ENCODE results near the gene RBMS1. TPM values are rescaled to one million over a fixed set of nuclear protein-coding genes. Genes with fewer than 3 reads are reported as not detected.

Gene RBMS1
- total and polyA plus RNA-seq, 2 experiments from 2014 or later = 55.5 to 94.8 TPM

- H2AFZ ChIP-seq = no peak overlapping the region
- Mint-ChIP-seq H3K36me3 (ENCODE audit: low read depth) (no peaks in the 10 kb centered on the region), H3K4me1 (no peaks in the 10 kb centered on the region), H3K9me3 (no peaks in the 10 kb centered on the region), H3K27ac (no peak overlapping the region), H3K4me3 (no peak overlapping the region), H3K27me3 (ENCODE audit: insufficient read depth, low read depth, poor library complexity) (no peaks in the 10 kb centered on the region)
- no peaks in the 10 kb centered on the region for H3K79me2 ChIP-seq (replicated peaks; ENCODE audit: insufficient read depth)
- DNase-seq (ENCODE audit: low spot score) (no peak), ATAC-seq (no peak)
- no peak overlapping the region for H3K4me2 ChIP-seq
- H3K4me3 ChIP-seq = no peak overlapping the region
- no peaks in the 10 kb centered on the region for H3K27me3 ChIP-seq (ENCODE audit: insufficient read depth)
- H3K27ac ChIP-seq (ENCODE audit: low read depth) = no peak overlapping the region
- no peaks in the 10 kb centered on the region for H3K9me2 ChIP-seq (ENCODE audit: insufficient read depth)
- no peaks in the 10 kb centered on the region for H4K20me1 ChIP-seq (replicated peaks; ENCODE audit: insufficient read depth)
- H3F3A ChIP-seq (replicated peaks; ENCODE audit: low read depth) = no peaks in the 10 kb centered on the region
- H3K4me1 ChIP-seq (ENCODE audit: insufficient read depth) = no peaks in the 10 kb centered on the region
- no peaks in the 10 kb centered on the region for H3K36me3 ChIP-seq (ENCODE audit: insufficient read depth)
- no peak for TF ChIP-seq STAT1 (IDR thresholded peaks at IDR 0.05; ENCODE audit: unreplicated experiment)
- no peak for TF ChIP-seq JUNB (IDR thresholded peaks at IDR 0.05; ENCODE audit: unreplicated experiment)
- TF ChIP-seq NANOG (IDR thresholded peaks at IDR 0.05; ENCODE audit: borderline replicate concordance) = no peak
- TF ChIP-seq ZNF114 (CRISPR knock-in tag; IDR thresholded peaks at IDR 0.05) = no peak
- TF ChIP-seq, protein P1, sequence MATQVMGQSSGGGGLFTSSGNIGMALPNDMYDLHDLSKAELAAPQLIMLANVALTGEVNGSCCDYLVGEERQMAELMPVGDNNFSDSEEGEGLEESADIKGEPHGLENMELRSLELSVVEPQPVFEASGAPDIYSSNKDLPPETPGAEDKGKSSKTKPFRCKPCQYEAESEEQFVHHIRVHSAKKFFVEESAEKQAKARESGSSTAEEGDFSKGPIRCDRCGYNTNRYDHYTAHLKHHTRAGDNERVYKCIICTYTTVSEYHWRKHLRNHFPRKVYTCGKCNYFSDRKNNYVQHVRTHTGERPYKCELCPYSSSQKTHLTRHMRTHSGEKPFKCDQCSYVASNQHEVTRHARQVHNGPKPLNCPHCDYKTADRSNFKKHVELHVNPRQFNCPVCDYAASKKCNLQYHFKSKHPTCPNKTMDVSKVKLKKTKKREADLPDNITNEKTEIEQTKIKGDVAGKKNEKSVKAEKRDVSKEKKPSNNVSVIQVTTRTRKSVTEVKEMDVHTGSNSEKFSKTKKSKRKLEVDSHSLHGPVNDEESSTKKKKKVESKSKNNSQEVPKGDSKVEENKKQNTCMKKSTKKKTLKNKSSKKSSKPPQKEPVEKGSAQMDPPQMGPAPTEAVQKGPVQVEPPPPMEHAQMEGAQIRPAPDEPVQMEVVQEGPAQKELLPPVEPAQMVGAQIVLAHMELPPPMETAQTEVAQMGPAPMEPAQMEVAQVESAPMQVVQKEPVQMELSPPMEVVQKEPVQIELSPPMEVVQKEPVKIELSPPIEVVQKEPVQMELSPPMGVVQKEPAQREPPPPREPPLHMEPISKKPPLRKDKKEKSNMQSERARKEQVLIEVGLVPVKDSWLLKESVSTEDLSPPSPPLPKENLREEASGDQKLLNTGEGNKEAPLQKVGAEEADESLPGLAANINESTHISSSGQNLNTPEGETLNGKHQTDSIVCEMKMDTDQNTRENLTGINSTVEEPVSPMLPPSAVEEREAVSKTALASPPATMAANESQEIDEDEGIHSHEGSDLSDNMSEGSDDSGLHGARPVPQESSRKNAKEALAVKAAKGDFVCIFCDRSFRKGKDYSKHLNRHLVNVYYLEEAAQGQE (IDR thresholded peaks at IDR 0.05; ENCODE audit: unreplicated experiment) = no peak
- TF ChIP-seq CTCF (conservative IDR thresholded peaks at IDR 0.05; ENCODE audit: low read depth in 2 of 2) = no peak
- TF ChIP-seq EZH2 (IDR thresholded peaks at IDR 0.05; ENCODE audit: low read depth, unreplicated experiment) = no peak
- no peak for TF ChIP-seq ZNF331 (CRISPR knock-in tag; IDR thresholded peaks at IDR 0.05; ENCODE audit: low read depth)
- TF ChIP-seq, protein P2, sequence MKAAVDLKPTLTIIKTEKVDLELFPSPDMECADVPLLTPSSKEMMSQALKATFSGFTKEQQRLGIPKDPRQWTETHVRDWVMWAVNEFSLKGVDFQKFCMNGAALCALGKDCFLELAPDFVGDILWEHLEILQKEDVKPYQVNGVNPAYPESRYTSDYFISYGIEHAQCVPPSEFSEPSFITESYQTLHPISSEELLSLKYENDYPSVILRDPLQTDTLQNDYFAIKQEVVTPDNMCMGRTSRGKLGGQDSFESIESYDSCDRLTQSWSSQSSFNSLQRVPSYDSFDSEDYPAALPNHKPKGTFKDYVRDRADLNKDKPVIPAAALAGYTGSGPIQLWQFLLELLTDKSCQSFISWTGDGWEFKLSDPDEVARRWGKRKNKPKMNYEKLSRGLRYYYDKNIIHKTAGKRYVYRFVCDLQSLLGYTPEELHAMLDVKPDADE (IDR thresholded peaks at IDR 0.05) = no peak
- TF ChIP-seq POLR2AphosphoS5 (IDR thresholded peaks at IDR 0.05; ENCODE audit: low read depth) = no peak
- TF ChIP-seq EZH2phosphoT487 (IDR thresholded peaks at IDR 0.05; ENCODE audit: unreplicated experiment) = no peak
- no peak for TF ChIP-seq CREB1 (CRISPR knock-in tag; IDR thresholded peaks at IDR 0.05; ENCODE audit: low read depth)
- TF ChIP-seq, protein P3, sequence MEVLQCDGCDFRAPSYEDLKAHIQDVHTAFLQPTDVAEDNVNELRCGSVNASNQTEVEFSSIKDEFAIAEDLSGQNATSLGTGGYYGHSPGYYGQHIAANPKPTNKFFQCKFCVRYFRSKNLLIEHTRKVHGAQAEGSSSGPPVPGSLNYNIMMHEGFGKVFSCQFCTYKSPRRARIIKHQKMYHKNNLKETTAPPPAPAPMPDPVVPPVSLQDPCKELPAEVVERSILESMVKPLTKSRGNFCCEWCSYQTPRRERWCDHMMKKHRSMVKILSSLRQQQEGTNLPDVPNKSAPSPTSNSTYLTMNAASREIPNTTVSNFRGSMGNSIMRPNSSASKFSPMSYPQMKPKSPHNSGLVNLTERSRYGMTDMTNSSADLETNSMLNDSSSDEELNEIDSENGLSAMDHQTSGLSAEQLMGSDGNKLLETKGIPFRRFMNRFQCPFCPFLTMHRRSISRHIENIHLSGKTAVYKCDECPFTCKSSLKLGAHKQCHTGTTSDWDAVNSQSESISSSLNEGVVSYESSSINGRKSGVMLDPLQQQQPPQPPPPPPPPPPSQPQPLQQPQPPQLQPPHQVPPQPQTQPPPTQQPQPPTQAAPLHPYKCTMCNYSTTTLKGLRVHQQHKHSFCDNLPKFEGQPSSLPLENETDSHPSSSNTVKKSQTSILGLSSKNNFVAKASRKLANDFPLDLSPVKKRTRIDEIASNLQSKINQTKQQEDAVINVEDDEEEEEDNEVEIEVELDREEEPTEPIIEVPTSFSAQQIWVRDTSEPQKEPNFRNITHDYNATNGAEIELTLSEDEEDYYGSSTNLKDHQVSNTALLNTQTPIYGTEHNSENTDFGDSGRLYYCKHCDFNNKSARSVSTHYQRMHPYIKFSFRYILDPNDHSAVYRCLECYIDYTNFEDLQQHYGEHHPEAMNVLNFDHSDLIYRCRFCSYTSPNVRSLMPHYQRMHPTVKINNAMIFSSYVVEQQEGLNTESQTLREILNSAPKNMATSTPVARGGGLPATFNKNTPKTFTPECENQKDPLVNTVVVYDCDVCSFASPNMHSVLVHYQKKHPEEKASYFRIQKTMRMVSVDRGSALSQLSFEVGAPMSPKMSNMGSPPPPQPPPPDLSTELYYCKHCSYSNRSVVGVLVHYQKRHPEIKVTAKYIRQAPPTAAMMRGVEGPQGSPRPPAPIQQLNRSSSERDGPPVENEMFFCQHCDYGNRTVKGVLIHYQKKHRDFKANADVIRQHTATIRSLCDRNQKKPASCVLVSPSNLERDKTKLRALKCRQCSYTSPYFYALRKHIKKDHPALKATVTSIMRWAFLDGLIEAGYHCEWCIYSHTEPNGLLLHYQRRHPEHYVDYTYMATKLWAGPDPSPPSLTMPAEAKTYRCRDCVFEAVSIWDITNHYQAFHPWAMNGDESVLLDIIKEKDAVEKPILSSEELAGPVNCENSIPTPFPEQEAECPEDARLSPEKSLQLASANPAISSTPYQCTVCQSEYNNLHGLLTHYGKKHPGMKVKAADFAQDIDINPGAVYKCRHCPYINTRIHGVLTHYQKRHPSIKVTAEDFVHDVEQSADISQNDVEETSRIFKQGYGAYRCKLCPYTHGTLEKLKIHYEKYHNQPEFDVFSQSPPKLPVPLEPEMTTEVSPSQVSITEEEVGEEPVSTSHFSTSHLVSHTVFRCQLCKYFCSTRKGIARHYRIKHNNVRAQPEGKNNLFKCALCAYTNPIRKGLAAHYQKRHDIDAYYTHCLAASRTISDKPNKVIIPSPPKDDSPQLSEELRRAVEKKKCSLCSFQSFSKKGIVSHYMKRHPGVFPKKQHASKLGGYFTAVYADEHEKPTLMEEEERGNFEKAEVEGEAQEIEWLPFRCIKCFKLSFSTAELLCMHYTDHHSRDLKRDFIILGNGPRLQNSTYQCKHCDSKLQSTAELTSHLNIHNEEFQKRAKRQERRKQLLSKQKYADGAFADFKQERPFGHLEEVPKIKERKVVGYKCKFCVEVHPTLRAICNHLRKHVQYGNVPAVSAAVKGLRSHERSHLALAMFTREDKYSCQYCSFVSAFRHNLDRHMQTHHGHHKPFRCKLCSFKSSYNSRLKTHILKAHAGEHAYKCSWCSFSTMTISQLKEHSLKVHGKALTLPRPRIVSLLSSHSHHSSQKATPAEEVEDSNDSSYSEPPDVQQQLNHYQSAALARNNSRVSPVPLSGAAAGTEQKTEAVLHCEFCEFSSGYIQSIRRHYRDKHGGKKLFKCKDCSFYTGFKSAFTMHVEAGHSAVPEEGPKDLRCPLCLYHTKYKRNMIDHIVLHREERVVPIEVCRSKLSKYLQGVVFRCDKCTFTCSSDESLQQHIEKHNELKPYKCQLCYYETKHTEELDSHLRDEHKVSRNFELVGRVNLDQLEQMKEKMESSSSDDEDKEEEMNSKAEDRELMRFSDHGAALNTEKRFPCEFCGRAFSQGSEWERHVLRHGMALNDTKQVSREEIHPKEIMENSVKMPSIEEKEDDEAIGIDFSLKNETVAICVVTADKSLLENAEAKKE (CRISPR knock-in tag; IDR thresholded peaks at IDR 0.05) = no peak
Measured at GRCh38 chr2:160534996-160535395, 41.4 kb upstream of the RBMS1 start.

Measured in GM23338 (cell line).